ENCODE data around the gene TMEM98. TPM values are rescaled to one million over a fixed set of nuclear protein-coding genes. Genes with fewer than 3 reads are reported as not detected.

TMEM98 gene
- total and polyA plus RNA-seq, 2 of the 8 experiments (the other 6 are each of a cell fraction or from before 2014, with no cell fraction given) = 86.1 to 232 TPM

DNA sequence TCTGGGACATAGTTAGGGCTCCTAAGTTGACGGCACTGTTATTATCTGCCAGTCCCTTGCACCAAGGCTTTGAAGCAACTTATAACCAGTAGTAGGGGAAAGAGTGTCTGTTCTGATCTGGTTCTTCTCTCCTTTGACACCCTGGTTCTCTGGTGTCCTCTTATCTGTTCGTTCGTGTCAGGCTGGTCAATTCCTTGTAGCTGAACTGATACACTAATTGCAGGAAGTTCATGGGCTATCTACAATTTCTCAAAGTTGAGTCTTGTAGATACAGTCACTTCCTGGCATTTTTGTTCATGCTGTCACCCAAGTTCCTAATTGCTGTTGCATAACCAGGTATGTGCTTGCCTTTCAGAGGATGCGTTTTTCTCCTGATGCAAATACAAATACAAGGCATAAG lies 33.7 kb upstream of the TMEM98 start:
- Histone ChIP-seq H3K23ac (ENCODE audit: insufficient read length) (no peak overlapping the region), H3K23me2 (ENCODE audit: low read depth, low read length) (no peaks in the 10 kb centered on the region), H3K4ac (replicated peaks; ENCODE audit: insufficient read length, low read depth, low read length) (no peak overlapping the region), H3K79me1 (ENCODE audit: low read depth, low read length) (no peaks in the 10 kb centered on the region), H3K36me3 (ENCODE audit: control insufficient read depth in 2 of 4, insufficient read depth in 4 of 4, low read length in 3 of 4) (no peaks in the 10 kb centered on the region), H3K4me1 (replicated peaks in 1 of 4; ENCODE audit: control insufficient read depth in 3 of 4, insufficient read depth in 4 of 4, low read length in 3 of 4) (no peaks in the 10 kb centered on the region), H4K91ac (replicated peaks; ENCODE audit: insufficient read length, low read length) (no peak overlapping the region), H3K79me2 (ENCODE audit: control insufficient read depth in 1 of 2, insufficient read depth in 2 of 2, low read length in 2 of 2) (no peaks in the 10 kb centered on the region), H4K8ac (ENCODE audit: extremely low read depth, insufficient read depth, low read length) (no peak overlapping the region), H2BK120ac (replicated peaks; ENCODE audit: low read depth, low read length) (no peak overlapping the region), H4K5ac (ENCODE audit: insufficient read length, low read depth, low read length) (no peak overlapping the region), H3K9ac (replicated peaks in 1 of 4; ENCODE audit: extremely low read depth in 1 of 4, low read depth in 3 of 4, low read length in 3 of 4) (no peak overlapping the region), H3K4me2 (ENCODE audit: insufficient read depth in 1 of 2, low read depth in 2 of 2, low read length in 2 of 2) (no peak overlapping the region), H3K27ac (ENCODE audit: low read depth, low read length) (no peak overlapping the region), H3K4me3 (ENCODE audit: extremely low read depth in 1 of 4, insufficient read depth in 2 of 4, low read depth in 3 of 4, low read length in 4 of 4) (no peak overlapping the region), H2AK5ac (ENCODE audit: low read depth, low read length) (no peak overlapping the region), H2BK12ac (ENCODE audit: low read depth, low read length) (no peak overlapping the region), H3K18ac (ENCODE audit: extremely low read depth, low read length) (no peak overlapping the region), H2BK5ac (ENCODE audit: low read depth, low read length) (no peak overlapping the region), H2BK20ac (ENCODE audit: low read length) (no peak overlapping the region), H3K56ac (replicated peaks; ENCODE audit: insufficient read length, low read depth, low read length) (no peak overlapping the region), H3K14ac (ENCODE audit: insufficient read length) (no peak overlapping the region), H3K27me3 (replicated peaks in 1 of 4; ENCODE audit: control insufficient read depth in 3 of 4, extremely low read depth in 1 of 4, insufficient read depth in 3 of 4, low read length in 3 of 4) (no peaks in the 10 kb centered on the region), H2AFZ (ENCODE audit: low read length) (no peak overlapping the region), H4K20me1 (replicated peaks in 1 of 2; ENCODE audit: control insufficient read depth in 1 of 2, insufficient read depth in 2 of 2, low read length in 2 of 2) (no peaks in the 10 kb centered on the region), H3K9me3 (ENCODE audit: insufficient read depth in 2 of 2, low read depth in 1 of 2, low read length in 1 of 2) (no peaks in the 10 kb centered on the region), H2BK15ac (ENCODE audit: low read length) (no peak overlapping the region)
- FAIRE-seq (no peak), DNase-seq (ENCODE audit: low read depth in 1 of 2, low spot score in 2 of 2) (no peak)
- TF ChIP-seq TAF1 (IDR thresholded peaks at IDR 0.05; ENCODE audit: low read depth, low read length) (no peak), POU5F1 (IDR thresholded peaks at IDR 0.05; ENCODE audit: low read depth, low read length) (no peak), HDAC6 (IDR thresholded peaks at IDR 0.05; ENCODE audit: low read depth, low read length) (no peak), SUZ12 (IDR thresholded peaks at IDR 0.05; ENCODE audit: low read length) (no peak), KDM4A (IDR thresholded peaks at IDR 0.05; ENCODE audit: low read depth, low read length, severe bottlenecking) (no peak), JUND (IDR thresholded peaks at IDR 0.05; ENCODE audit: low read length) (no peak), TEAD4 (IDR thresholded peaks at IDR 0.05; ENCODE audit: low read depth, low read length) (no peak), CBX5 (IDR thresholded peaks at IDR 0.05; ENCODE audit: low read depth, low read length) (no peak), MAFK (IDR thresholded peaks at IDR 0.05; ENCODE audit: low read depth, low read length) (no peak)
- TF ChIP-seq, protein P1, sequence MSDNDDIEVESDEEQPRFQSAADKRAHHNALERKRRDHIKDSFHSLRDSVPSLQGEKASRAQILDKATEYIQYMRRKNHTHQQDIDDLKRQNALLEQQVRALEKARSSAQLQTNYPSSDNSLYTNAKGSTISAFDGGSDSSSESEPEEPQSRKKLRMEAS (IDR thresholded peaks at IDR 0.05) = no peak
- POLR2A ChIA-PET (ENCODE audit: partially characterized antibody) = no interaction called here
- WGBS, 2 experiments (ENCODE audit: extremely low coverage in 1 of 2, insufficient coverage in 1 of 2, insufficient read length in 1 of 2, insufficient replicate concordance in 2 of 2, low coverage in 1 of 2, low lambda C conversion rate in 2 of 2, missing lambda C conversion rate in 1 of 2) = 91% methylated on average over 4 of the region's 4 CpGs; no CpG with 5 or more reads in 1 of the 2 experiments
- CTCF ChIA-PET (ENCODE audit: partially characterized antibody) = interaction anchor here (1.0 kb wide), 1 partner anchor 103 kb away, joined by 4 read pairs; no protein-coding TSS in a partner anchor
